ENCODE measurements around the gene MCM3AP. TPM values are rescaled to one million over a fixed set of nuclear protein-coding genes. Genes with fewer than 3 reads are reported as not detected.

Gene MCM3AP
- total RNA-seq, 4 donors from 2014 or later = 96.7 to 178 (median 148) TPM

- Histone ChIP-seq H3K9me3 (no peaks in the 10 kb centered on the region), H3K27ac (no peak overlapping the region), H3K4me3 (no peak overlapping the region), H3K27me3 (no peaks in the 10 kb centered on the region), H3K36me3 (peaks cover 0 to 66% (median 0%) of the 10 kb centered on the region in 3 donors), H3K4me1 (no peaks in the 10 kb centered on the region)
- TF ChIP-seq POLR2A (IDR thresholded peaks at IDR 0.05) = no peak
- TF ChIP-seq, protein P1, sequence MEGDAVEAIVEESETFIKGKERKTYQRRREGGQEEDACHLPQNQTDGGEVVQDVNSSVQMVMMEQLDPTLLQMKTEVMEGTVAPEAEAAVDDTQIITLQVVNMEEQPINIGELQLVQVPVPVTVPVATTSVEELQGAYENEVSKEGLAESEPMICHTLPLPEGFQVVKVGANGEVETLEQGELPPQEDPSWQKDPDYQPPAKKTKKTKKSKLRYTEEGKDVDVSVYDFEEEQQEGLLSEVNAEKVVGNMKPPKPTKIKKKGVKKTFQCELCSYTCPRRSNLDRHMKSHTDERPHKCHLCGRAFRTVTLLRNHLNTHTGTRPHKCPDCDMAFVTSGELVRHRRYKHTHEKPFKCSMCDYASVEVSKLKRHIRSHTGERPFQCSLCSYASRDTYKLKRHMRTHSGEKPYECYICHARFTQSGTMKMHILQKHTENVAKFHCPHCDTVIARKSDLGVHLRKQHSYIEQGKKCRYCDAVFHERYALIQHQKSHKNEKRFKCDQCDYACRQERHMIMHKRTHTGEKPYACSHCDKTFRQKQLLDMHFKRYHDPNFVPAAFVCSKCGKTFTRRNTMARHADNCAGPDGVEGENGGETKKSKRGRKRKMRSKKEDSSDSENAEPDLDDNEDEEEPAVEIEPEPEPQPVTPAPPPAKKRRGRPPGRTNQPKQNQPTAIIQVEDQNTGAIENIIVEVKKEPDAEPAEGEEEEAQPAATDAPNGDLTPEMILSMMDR (IDR thresholded peaks at IDR 0.05) = no peak
- DNase-seq = peak in 2 of 3 donors; percentile 23 to 26
These were observed 89.7 kb downstream of the MCM3AP start for GRCh38 chr21:46195595-46196195.

DNA sequence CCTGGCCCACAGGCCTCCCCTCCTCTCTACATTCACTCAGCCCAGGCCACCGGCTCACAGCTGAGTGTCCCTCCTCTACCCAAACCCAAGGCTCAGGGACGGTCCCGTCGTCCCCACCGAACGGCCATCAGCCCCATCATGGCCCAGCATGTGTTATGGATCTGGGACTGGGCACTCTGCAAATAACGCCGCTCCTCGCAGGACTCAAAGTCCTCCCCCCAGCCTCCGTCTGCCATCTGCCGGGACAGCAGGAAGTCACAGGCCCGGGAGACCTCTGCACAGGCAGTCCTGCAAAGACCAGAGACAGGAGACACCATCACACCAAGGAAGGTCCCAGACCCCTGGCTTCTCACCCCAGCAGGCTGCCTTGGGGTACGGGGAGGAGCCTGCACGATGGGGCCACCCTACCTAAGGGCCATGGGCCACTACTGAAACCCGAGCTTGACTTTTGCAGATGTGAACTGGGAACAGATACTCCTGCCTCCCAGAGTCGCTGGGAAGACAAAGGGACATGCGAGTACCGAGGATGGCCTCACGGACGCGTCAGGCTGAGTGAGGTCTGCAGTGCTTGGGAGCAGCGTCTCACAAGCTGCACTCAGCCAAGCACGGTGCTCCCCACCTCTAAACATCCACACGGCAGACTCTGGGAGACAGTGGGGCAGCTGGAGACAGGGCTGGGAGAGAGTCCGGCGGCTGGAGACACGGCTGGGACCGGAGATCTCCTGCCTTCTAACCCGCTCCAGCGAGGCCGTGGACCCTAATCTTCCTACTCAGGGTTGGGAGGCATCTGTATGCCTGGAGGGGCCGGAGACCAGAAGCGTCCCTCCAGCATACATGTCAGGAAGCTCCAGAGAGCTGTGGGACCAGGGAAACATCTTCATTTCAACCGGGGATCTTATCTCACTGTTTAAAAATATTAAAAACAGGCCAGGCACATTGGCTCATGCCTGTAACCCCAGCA, 90.8 kb downstream of the MCM3AP start:
- Histone ChIP-seq H3K9me3 (no peaks in the 10 kb centered on the region), H3K4me1 (no peaks in the 10 kb centered on the region), H3K27me3 (no peaks in the 10 kb centered on the region), H3K4me3 (no peak overlapping the region), H3K27ac (no peak overlapping the region), H3K36me3 (peaks cover 0 to 60% (median 0%) of the 10 kb centered on the region in 3 donors)
- peak in 2 of 3 donors; percentile 29 to 35 for DNase-seq
- TF ChIP-seq, protein P1 (IDR thresholded peaks at IDR 0.05) = no peak
- no peak for TF ChIP-seq POLR2A (IDR thresholded peaks at IDR 0.05)

GRCh38 chr21:46193829-46194373, 91.5 kb downstream of the MCM3AP start:
- DNase-seq = peak; percentile 10 to 28 (median 24)
- TF ChIP-seq, protein P1 (IDR thresholded peaks at IDR 0.05) = no peak
- TF ChIP-seq POLR2A (IDR thresholded peaks at IDR 0.05) = no peak
- Histone ChIP-seq H3K9me3 (no peaks in the 10 kb centered on the region), H3K36me3 (peaks cover 0 to 56% (median 0%) of the 10 kb centered on the region in 3 donors), H3K27me3 (no peaks in the 10 kb centered on the region), H3K4me3 (no peak overlapping the region), H3K4me1 (peaks cover 0 to under 1% (median 0%) of the 10 kb centered on the region in 4 donors), H3K27ac (no peak overlapping the region)

DNA sequence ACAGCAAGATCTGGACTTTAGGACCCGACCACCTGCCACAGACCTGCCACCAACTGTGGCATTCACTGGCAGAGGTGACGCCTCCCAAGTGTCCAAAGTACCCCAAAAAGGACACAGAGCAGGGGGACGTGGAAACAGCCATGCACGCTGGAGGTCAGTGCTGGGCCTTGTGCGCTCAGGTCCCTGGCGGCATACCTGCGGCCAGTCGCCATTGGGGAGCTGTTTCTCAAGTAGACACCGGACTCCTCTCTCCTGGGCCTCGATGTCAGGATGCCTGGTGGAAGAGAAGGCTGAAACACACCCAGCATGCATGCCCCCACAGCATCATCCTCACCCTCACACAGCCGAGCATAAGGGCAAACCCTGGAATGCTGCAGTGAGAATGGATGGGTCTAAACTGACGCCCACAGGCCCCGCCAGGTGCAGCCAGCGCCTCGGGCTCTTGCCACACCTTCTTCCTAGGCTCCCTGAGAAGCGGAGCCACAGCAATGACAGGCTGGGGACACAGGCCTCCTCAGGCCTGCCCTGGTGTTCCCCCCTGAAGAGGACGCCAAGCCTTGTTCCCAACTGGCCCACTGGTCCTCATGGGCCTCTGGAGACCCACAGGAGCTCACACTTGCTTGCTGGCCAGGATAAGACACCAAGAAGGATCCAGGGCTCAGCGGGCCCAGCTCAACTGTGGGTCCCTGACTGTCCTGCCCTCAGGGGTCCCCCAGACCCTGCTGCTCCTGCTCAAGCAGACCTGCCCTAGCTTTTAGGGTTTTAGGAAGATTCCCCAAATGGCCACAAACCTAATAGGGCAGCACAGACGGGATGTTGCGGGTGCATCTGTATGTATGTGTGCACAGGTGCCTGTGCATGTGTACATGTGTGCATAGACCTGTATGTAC, 93.5 kb downstream of the MCM3AP start:
- H3K27me3 ChIP-seq = no peaks in the 10 kb centered on the region
- no peaks in the 10 kb centered on the region for H3K9me3 ChIP-seq
- peak in 2 of 3 donors; percentile 9 to 33 for DNase-seq
- no peak overlapping the region for H3K27ac ChIP-seq
- peaks cover 0 to 6% (median 0%) of the 10 kb centered on the region in 4 donors for H3K4me1 ChIP-seq
- TF ChIP-seq, protein P1 (IDR thresholded peaks at IDR 0.05) = no peak
- TF ChIP-seq POLR2A (IDR thresholded peaks at IDR 0.05) = no peak
- H3K4me3 ChIP-seq = no peak overlapping the region
- H3K36me3 ChIP-seq = peaks cover 0 to 51% (median 0%) of the 10 kb centered on the region in 3 donors

DNA sequence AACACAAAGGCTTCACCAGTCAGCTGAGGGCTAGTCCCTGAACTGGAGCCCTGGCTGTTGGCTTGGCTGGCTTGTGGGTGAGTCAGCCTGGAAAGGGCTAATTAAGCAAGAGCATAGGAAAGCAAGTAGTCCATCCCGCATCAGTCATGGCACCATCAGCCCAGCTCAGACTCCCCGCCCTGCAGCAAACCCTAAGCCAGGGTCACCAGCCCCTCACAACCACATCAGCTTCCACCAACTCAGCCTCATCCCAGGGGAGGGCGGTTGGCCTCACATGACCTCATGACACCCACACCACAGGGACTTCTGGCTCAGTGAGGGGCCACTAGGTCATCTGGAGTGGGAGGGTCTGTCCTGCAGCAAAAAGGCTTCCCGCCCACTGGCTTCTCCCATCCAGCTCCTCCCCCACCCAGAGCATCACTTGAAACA, 94.1 kb downstream of the MCM3AP start:
- Histone ChIP-seq H3K4me3 (no peak overlapping the region), H3K9me3 (no peaks in the 10 kb centered on the region), H3K27ac (no peak overlapping the region), H3K27me3 (no peaks in the 10 kb centered on the region), H3K36me3 (peaks cover 0 to 45% (median 0%) of the 10 kb centered on the region in 3 donors), H3K4me1 (peaks cover 0 to 6% (median 0%) of the 10 kb centered on the region in 4 donors)
- peak in 2 of 3 donors; percentile 15 to 46 for DNase-seq
- no peak for TF ChIP-seq POLR2A (IDR thresholded peaks at IDR 0.05)
- TF ChIP-seq, protein P1 (IDR thresholded peaks at IDR 0.05) = no peak

Measured in Peyer's patch (tissue), 4 donors.